PC-9 (cell line): ENCODE data around the gene VAT1L.

Source experiments
- CTCF ChIP-seq: fragments of 200-600 bp; sonication (generic); conservative IDR thresholded peaks from 2 replicates; pipeline ENCODE4 v1.6.1; 2017; ENCODE audit warnings: mixed run types, antibody characterized with exemption, mild to moderate bottlenecking, moderate library complexity
- EZH2 ChIP-seq: fragments of 200-600 bp; sonication (generic); IDR thresholded peaks from 2 replicates; pipeline ENCODE4 v1.8.0; 2017; ENCODE audit warnings: antibody characterized with exemption, low read depth

- no peak for TF ChIP-seq CTCF
- TF ChIP-seq EZH2, result no peak
Observed at GRCh38 chr16:77834635-77835540, 46.5 kb downstream of the VAT1L start.
